ENCODE results near the gene SNAPC3. TPM values are rescaled to one million over a fixed set of nuclear protein-coding genes. Genes with fewer than 3 reads are reported as not detected.

The SNAPC3 gene
- total RNA-seq, 1 experiment from 2014 or later: 32.3 TPM

Other genes with a start within 250 kb of the SNAPC3 start
- 2.7 and 5.9 TPM in 2 replicates for gene TTC39B, start 115.7 kb upstream of the SNAPC3 start, total RNA-seq (2014; rRNA removed; shearing (Covaris generic))
- gene PSIP1, start 88.1 kb downstream of the SNAPC3 start, total RNA-seq (2014; rRNA removed; shearing (Covaris generic)): 32.3 and 35.3 TPM in 2 replicates
- 0.47 and 0.53 TPM in 2 replicates for gene CCDC171, start 130.2 kb downstream of the SNAPC3 start, total RNA-seq (2014; rRNA removed; shearing (Covaris generic))